HuH-7.5 (cell line): ENCODE data around the gene VPS50.
"Not testable (repeated sequence)": the region's sequence is repeated elsewhere in the genome, so short reads cannot be mapped to it uniquely, and the experiment has no call there.

Source experiments
- DNase-seq: peaks from one replicate; pipeline ENCODE4 v3.0.0; 2011; ENCODE audit warnings: low spot score

The VPS50 gene

GRCh38 chr7:93337052-93337451 is 104.9 kb downstream of the VPS50 start:
- no peak for DNase-seq

DNA sequence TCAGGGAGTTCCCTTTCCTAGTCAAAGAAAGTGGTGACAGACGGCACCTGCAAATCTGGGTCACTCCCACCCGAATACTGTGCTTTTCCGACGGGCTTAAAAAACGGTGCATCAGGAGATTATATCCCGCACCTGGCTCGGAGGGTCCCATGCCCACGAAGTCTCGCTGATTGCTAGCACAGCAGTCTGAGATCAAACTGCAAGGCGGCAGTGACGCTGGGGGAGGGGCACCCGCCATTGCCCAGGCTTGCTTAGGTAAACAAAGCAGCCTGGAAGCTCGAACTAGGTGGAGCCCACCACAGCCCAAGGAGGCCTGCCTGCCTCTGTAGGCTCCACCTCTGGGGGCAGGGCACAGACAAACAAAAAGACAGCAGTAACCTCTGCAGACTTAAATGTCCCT is 110.0 kb downstream of the VPS50 start:
- DNase-seq, result not testable (repeated sequence)

DNA sequence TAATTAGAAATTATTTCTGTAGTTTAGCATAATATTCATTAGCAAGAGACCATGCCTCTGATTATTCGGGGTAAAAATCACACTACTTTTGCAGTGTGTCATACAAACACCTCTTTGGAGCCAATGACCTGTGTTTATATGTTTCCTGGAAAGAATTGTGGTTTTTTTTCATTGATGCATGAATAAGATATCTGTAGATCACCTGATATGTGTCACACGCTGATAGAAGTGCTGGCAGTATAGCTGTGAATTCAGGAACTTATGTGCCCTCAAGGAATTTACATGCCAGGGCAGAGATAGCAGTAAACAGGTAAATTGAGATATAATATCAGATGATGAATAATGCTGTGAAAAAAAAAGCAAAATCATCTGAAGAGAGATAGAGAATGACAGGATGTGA is 118.2 kb downstream of the VPS50 start:
- DNase-seq, result no peak

GRCh38 chr7:93352881-93353280 is 120.7 kb downstream of the VPS50 start:
- no peak for DNase-seq

GRCh38 chr7:93354815-93355214 is 122.6 kb downstream of the VPS50 start:
- DNase-seq, result no peak

- DNase-seq, result no peak
Observed at GRCh38 chr7:93359520-93360198, 127.5 kb downstream of the VPS50 start.

- DNase-seq, result no peak
Observed at GRCh38 chr7:93361853-93362252, 129.7 kb downstream of the VPS50 start.

DNA sequence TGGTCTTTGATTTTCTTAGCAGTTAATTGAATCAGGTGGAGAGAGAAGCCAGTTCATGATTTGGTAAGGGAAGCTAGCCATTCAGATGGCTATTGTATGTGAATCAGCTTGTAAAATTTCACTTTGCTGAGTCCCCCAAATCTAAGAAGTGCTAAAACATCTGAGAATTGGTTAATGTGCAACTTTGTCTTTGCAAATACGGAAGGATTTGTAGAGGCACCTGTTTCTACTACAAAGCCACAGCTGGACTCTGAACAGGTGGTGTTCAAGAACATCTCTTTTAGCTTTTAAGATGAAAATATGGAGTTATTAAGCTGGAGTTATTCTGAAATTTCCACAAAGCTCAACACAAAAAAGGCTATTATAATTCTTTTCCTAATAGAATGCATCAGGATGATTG is 132.6 kb downstream of the VPS50 start:
- no peak for DNase-seq

GRCh38 chr7:93365341-93365740 is 133.2 kb downstream of the VPS50 start:
- DNase-seq, result no peak

DNA sequence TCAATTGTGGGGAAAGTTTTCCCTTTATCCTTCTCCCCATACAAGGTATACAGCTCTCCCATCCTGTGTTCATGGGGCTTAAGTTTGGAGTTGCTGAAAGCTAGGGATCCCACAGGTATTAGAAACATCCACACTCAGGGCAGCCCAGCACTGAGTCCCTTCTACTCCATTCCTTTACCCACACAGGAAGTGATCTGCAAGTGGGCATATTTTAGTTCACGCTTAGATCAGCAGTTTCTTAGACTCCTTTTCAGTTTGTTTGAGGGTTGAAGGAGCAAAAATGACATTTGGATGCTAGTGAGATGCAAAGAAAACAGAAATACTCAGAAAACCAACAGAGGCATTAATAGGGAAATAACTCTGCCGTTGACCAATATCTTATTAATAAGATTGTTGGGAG is 134.7 kb downstream of the VPS50 start:
- DNase-seq, result no peak

DNA sequence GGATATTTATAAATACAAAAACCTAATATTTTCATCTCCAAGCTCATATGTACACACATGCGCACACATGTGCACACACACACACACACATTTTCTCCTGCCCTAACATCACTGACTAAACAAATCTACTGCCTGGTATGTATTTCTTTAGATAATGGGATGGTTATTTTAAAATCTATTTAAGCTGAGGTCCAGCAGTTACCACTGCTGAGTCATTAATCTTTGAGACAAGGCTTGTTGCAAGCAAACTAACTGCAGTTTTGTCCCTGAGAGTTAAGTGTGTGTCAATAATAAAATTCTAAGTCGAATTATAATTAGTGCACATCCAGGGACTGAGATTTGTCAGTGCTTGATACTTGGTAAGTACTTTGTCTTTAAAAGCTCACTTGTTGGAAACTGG is 135.1 kb downstream of the VPS50 start:
- no peak for DNase-seq

DNA sequence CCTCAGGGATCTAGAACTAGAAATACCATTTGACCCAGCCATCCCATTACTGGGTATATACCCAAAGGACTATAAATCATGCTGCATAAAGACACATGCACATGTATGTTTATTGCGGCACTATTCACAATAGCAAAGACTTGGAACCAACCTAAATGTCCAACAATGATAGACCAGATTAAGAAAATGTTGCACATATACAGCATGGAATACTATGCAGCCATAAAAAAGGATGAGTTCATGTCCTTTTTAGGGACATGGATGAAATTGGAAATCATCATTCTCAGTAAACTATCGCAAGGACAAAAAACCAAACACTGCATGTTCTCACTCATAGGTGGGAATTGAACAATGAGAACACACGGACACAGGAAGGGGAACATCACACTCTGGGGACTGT is 138.8 kb downstream of the VPS50 start:
- DNase-seq, result not testable (repeated sequence)

GRCh38 chr7:93373537-93373936 is 141.4 kb downstream of the VPS50 start:
- DNase-seq, result no peak

DNA sequence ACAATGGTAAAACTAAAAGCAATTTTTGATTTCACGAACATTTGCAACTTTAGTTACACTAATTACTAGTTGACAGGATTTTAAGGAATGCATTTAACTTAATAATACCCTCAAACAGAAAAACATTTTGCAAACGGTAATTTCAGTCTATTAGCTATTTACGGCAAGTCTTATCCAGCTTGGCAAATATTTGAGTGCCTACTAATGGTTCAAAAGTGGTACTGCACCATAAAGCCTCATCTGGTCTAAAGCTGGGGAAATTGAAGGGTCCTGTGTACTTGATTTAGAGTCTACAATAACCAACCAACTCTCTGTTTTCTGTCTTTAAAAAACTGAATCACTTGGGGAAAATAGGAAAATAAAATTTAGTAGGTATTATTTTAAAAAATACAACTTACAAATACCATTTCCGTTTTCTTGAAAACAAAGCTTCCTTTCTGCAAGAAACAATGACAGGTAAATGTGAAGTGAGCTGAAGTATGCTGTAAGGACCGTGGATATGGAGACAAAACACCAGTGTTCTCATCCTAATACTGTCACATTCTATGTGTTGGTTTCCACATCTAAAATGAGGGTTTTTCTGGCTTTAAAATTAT is 142.3 kb downstream of the VPS50 start:
- peak; percentile 4 for DNase-seq

GRCh38 chr7:93375603-93376002 is 143.4 kb downstream of the VPS50 start:
- DNase-seq, result no peak

DNA sequence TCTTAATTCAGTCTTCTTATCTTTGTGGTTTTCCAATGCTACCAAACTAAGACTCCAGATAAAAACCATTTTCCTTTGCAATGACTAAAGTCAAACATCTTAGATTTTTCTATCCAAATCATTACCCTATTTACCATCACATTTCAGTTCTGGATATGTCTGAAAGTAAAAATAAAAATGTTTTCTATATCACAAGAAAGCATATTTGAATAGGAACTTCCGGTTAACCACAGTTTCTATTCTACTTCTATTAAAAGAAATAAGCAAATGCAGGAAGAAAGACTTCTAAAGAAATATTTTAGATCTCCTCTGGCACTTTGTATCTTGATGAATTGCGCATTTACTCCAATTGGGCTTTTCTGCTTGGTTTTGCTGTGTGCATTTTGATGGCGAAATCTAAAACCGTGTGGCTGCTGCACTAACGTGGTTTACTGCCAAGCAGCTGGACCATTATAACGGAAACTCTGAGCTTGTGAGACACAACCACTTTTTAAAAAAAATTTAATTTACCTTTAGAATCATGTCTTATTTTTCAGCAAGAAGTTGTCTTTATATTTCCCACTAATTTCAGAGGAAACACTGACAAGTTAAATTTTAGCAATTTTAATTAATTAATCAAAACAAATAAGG is 146.1 kb downstream of the VPS50 start:
- DNase-seq, result no peak

GRCh38 chr7:93382362-93382761 is 150.2 kb downstream of the VPS50 start:
- no peak for DNase-seq

GRCh38 chr7:93390660-93391059 is 158.5 kb downstream of the VPS50 start:
- no peak for DNase-seq

DNA sequence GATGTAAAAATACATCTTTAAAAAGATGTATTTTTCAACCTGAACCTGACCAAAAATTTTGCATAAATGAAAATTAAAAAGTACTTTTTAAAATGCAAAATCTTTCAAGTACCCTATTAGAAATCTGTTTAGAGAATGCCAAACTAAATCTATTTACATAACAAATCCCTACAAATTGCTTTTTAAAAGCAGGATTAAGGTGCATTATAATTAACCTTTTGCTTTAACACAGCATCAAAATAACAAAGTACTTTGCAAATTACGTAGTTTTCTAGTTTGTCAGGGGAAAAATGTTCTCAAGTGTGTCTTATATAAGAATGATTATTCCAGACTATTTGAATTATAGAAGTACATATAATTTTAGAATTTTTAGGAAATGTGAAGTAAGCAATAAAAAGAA is 160.8 kb downstream of the VPS50 start:
- DNase-seq, result no peak

DNA sequence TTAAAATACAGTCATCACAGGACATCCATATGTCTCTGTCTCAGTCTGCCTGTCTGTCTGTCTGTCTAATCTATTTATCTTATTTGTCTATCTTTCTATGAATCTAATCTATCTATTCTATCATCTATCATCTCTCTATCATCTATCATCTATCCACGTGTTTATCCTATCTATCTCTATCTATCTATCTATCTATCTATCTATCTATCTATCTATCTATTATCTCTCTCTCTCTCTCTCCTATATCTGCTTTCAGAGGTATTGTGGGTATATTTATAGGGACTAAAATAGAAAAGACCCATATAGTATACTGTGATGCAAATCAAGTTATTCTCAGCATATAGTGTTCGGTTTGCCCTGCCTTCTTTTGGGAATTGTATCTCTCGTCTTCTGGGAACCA is 167.5 kb downstream of the VPS50 start:
- no peak for DNase-seq

DNA sequence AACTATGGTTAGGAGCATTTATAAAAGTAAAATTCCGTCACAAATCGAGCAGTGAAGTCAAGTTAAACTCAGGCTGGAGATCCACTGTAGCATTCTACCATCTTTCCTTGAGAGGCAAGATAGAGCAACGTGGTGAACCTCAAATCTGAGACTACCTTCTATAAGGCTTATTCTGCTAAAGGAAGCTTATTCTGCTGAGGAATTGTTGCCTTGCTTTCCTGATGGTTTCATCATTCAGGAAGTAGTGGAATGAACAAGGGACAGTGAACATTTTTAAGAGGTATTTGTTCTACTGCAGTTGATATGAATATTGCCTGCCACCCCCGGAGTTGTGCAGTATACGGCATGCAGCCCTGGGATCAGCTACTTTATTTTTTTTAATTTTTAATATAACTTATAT is 170.8 kb downstream of the VPS50 start:
- DNase-seq, result no peak

DNA sequence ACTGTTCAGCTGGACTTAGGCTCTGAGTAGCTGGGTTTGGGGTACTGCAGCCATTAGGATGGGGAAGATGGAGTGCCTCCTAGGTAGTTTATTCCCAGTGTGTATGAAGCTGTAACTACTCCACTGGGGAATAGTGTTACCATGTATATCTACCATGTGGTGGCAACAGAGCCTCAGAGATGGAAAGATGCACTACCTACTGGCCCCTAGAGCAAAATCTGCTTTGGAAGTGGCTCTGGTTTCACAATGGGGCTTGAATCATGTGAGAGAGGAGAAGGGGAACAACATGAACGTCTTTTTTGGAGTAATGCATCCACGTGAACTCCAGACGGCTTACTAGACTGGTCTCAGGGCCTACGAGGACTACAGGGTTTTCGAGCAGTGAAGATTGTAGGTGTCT is 175.1 kb downstream of the VPS50 start:
- no peak for DNase-seq

DNA sequence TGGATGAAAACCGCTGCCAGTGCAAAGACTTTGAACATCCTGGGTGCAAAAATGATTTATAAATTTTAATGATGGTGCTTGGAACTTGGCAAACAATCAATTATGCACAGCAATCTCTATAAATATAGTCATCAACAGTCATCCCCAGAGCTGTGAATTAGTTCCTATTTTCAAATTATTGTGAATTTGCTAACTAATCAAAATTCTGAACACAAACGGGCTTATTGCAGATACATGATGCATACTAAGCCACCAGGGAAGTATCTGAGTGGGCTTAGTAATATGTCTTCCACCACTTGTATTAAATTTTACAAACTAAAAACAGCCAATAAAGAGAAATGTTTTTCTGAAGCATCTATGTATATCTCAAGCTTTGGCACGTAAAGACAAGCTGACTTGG is 177.2 kb downstream of the VPS50 start:
- no peak for DNase-seq
